DMS114 treated with DMSO at 0.1 percent for 48 hours (cell line): ENCODE data around the gene GTPBP6.
"Not testable (repeated sequence)": the region's sequence is repeated elsewhere in the genome, so short reads cannot be mapped to it uniquely, and the experiment has no call there.

Experiments
- DNase-seq: peaks from one replicate; lab custom pipeline; 2025; ENCODE audit not compliant: unreplicated experiment; lab: John Stamatoyannopoulos, UW

The GTPBP6 gene

DNA sequence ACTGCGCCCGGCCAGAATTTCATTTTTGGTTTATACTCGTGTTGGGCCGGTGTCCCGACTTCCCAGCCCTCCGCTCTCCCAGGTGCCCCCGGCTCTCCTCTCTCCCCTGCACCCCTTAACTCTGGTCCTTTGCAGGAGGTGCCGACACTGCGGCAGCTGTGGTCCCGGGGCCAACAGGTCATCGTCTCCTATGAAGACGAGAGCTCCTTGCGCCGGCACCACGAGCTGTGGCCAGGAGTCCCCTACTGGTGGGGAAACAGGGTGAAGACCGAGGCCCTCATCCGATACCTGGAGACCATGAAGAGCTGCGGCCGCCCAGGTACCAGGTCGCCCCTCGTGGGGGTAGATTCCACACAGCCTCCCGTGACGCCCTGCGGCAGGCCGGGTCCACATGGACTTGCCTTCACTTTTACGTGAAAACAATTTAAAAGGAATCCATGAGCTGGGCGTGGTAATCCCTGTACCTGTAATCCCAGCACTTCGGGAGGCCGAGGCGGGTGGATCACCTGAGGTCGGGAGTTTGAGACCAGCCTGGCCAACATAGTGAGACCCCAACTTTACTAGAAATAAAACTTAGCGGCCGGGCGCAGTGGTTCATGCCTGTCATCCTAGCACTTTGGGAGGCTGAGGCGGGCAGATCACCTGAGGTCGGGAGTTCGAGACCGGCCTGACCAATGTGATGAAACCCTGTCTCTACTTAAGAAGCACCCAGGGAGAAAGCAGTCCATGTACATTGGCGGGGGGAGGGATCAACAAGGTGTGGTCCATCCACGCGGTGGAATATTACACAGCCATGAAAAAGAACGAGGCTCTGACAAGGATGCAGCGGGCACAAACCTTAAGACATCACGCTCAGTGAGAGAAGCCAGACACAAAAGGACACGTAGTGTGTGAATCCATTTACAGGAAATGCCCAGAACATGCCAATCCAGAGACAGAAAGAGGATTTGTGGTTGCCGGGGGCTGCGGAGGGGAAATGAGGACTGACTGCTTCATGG lies 25.4 kb downstream of the GTPBP6 start:
- DNase-seq = no peak

DNA sequence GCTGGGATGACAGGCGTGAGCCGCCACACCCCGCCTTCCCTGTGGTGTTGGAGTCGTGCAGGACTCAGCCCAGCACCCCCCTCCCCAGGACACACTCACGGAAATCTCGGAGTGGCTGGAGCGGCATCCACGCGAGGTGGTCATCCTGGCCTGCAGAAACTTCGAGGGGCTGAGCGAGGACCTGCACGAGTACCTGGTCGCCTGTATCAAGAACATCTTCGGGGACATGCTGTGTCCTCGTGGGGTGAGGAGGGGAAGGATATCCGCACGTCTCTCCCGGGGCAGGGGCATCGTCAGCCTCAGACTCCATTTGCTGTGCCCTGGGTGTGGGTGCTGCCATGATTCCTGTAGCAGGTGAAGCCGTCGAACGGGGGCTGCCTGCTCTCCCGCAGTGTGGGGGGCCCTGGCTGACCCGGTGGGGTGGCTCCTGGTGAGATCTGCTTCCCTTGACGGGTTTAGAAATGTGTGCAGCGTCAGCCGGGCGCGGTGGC lies 27.1 kb downstream of the GTPBP6 start:
- DNase-seq = no peak

DNA sequence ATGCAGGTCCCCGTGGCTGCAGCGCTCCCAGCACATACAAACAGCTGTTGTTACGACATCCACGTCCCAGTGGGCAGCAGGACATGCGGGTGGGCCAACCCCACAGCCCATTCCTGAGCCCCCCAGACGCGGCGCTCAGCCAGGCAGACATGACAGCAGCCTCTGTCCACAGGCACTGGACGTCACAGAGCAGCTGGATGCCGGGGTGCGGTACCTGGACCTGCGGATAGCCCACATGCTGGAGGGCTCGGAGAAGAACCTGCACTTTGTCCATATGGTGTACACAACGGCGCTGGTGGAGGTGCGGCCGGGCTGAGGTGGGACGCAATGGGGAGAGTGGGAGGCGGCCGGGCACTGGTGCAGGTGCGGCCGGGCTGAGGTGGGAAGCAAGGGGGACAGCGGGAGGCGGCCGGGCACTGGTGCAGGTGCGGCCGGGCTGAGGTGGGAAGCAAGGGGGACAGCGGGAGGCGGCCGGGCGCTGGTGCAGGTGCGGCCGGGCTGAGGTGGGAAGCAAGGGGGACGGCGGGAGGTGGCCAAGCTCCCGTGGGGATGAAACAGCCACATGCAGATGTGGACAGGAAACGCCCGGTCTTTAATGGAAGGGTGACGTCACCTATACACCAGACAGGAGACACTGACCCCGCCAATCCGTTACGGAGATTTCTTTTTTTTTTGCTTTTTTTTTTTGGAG lies 28.0 kb downstream of the GTPBP6 start:
- no peak for DNase-seq

DNA sequence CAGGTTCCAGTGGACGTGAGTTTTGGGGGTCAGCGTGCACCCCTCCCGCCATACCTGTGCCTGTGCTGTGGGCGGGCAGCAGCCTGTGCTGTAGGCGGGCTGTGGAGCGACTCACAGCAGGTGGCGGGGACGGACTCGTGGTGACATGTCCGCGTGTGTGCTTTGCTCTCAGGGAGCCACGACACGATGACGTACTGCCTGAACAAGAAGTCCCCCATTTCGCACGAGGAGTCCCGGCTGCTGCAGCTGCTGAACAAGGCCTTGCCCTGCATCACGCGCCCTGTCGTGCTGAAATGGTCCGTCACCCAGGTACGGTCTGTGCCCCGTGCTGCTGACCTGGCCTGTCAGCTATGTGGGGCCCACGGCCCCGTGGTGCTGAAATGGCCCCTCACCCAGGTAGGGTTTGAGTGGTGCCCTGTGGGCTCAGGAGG lies 30.0 kb downstream of the GTPBP6 start:
- DNase-seq = no peak

DNA sequence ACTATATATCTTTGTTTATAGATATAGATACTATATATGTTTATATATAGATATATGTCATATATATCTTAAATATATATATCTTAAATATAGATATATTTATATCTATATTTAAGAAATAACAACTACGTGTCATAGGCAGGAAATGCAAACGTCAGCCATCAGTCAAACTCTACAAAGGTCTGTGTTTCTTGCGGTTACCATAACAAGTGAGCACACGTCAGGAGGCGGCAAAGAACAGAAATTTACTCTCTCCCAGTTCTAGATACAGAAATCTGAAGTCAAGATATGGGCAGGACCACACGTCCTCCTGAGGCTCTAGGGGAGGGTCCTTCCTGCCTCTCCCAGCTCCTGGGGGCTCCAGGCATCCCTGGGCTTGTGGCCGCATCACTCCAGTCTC lies 30.9 kb downstream of the GTPBP6 start:
- no peak for DNase-seq

DNA sequence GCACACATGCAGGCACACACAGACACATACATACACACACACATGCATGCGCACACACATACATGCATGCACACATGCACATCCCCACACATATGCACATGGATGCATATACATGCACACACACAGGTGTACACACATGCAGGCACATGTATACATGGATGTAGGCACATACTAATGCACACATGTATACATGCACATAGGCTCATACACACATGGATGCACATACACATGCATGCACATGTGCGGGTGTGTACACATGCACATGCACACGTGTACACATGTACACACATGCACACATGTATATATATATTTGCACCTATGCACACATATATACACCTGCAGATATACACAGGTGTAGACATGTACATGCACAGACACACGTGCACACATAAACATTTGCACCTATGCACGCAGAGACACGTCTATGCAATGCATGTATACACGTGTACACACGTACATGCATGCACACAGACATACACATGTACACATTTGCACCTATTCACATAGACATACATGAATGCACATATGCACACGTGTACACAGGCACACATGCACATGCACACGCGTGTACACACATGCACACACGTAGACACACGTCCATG lies 33.4 kb downstream of the GTPBP6 start:
- no peak for DNase-seq

DNA sequence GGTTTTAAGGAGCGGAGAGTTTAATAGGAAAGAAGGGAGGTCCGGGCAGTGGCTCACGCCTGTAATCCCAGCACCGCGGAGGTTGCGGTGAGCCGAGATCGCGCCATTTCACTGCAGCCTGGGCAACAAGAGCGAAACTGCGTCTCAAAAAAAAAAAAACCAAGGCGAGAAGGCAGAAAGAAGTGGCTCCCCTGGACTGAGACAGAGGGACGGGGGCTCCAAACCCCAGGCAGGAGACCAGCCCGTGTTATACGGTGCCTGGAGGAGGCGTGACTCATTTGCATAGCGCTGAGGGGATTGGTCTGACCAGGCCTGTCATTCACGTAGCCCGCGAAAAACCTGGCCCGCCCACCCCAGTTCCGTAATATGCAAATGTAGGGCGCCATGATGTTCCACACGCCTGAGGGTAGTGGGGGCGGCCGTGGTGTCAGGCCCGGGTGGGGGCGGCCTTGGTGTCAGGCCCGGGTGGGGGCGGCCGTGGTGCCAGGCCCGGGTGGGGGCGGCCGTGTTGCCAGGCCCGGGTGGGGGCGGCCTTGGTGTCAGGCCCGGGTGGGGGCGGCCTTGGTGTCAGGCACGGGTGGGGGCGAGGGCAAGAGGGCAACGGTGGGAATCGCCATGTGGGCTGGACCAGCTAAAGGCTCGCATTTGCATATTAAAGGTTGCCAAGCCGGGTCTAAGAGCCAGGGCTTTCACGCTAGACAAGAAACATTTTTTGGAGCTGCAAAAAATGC lies 35.3 kb downstream of the GTPBP6 start:
- no peak for DNase-seq

DNA sequence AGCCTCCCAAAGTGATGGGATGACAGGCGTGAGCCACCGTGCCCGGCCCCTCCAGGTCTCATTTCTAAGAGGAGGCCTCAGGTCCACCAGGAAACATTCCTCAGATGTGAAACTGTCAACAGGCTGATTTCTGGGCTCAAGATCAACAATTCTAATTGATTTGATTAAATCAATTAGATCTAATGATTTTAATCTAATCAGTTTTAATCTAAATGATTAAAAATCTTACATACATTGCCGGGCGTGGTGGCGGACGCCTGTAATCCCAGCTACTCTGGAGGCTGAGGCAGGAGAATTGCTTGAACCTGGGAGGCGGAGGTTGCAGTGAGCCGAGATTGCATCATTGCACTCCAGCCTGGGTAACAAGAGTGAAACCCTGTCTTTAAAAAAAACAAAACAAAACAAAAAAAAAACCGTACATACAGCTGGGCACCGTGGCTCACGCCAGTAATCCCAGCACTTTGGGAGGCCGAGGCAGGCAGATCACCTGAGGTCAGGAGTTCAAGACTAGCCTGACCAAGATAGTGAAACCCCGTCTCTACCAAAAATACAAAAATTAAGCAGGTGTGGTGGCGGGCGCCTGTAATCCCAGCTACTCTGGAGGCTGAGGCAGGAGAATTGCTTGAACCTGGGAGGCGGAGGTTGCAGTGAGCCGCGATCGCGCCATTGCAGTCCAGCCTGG lies 36.5 kb downstream of the GTPBP6 start:
- DNase-seq = not testable (repeated sequence)

DNA sequence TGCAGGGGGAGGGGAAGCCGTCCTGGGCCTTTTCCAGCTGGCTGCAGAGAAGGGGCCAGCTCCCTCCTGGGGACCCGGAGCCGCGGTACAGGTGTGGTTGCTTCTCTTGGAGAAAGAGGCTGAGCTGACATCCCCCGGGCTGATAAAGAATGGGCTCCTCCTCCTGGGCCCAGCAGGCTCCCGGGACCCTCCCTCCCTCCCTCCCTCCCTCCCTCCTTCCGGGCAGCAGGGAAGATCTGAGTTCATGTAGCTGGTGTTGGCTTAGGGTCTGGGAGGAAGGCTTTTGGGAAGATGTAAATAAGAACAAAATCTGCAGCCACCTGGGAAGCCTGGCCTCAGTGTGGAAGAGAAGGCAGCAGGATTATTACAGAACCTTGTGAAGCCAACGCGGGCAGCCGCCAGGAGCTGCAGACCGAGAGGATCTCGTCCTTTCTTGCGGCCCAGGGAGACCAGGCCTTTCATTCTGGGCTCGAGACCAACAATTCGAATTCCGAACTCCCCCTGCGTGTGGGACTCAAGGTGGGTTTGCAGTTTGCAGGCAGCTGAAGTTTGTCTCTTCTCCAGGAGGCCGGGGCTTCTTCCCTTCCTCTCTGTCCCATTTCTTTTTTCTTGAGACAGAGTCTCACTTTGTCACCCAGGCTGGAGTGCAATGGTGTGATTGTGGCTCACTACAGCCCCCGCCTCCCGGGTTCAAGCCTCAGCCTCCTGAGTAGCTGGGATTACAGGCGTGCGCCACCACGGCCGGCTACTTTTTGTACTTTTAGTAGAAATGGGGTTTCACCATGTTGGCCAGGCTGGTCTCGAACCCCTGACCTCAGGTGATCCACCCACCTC lies 37.2 kb downstream of the GTPBP6 start, which contains the start of gene PLCXD1:
Gene PLCXD1, plus strand, starts transcription at position 216 of the 834 bp plus-strand sequence. CDS start 2,807 bp downstream, outside the sequence.
- DNase-seq = no peak

DNA sequence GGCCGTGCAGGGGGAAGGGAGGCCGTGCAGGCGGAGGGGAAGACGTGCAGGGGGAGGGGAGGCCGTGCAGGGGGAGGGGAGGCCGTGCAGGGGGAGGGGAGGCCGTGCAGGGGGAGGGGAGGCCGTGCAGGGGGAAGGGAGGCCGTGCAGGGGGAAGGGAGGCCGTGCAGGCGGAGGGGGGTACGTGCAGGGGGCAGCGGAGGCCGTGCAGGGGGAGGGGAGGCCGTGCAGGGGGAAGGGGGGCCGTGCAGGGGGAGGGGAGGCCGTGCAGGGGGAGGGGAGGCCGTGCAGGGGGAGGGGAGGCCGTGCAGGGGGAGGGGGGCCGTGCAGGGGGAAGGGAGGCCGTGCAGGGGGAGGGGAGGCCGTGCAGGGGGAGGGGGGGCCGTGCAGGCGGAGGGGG lies 37.9 kb downstream of the GTPBP6 start:
- DNase-seq = not testable (repeated sequence)

DNA sequence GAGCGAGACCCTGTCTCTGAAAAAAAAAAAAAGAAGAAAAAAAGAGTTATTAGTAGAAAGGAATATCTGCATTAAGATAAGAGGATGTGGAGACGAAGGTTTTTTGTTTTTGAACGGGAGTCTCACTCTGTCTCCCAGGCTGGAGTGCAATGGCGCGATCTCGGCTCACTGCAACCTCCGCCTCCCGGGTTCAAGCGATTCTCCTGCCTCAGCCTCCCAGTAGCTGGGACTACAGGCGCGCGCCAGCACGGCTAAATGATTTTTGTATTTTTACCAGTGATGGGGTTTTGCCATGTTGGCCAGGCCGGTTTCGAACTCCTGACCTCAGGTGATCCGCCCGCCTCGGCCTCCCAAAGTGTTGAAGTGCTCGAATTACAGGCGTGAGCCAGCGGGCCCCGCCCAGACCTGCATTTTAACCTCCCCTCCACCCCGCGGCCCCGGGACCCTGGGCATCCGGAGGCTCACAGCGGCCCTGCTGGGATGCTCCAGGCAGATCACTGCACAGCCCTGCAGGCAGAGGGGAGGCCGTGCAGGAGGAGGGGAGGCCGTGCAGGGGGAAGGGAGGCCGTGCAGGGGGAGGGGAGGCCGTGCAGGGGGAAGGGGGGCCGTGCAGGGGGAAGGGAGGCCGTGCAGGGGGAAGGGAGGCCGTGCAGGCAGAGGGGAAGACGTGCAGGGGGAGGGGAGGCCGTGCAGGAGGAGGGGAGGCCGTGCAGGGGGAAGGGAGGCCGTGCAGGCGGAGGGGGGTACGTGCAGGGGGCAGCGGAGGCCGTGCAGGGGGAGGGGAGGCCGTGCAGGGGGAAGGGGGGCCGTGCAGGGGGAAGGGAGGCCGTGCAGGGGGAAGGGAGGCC lies 38.6 kb downstream of the GTPBP6 start:
- DNase-seq = not testable (repeated sequence)

DNA sequence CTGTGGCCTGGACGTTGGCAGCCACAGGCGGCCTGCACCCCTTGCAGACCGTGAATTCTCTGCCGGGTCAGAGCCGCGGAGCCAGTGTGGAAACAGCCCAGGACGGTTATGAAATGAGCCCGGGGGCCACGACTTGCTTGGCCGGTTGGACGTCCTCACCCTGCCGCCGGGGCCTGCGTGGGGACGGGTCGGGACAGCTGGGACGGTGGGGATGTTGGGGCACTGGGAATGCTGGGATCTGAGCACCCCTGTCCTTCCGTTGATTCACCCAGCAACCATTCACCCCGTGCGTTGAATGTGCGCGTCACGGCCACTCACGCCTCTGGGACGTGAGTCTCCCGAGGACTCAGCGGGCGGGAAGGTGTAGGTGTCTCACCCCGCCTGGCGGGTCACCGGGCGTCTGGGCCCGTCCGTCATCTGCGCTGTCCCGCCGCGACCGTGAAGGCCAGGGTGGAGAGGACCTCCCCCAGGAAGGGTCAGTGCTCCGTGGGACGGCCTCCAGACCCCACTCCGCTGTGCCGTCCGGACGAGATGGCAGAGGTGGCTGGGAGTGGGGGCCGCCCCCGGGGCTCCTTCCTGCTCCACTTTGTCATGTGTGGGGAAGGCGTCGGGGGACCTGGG lies 41.9 kb downstream of the GTPBP6 start:
- no peak for DNase-seq

DNA sequence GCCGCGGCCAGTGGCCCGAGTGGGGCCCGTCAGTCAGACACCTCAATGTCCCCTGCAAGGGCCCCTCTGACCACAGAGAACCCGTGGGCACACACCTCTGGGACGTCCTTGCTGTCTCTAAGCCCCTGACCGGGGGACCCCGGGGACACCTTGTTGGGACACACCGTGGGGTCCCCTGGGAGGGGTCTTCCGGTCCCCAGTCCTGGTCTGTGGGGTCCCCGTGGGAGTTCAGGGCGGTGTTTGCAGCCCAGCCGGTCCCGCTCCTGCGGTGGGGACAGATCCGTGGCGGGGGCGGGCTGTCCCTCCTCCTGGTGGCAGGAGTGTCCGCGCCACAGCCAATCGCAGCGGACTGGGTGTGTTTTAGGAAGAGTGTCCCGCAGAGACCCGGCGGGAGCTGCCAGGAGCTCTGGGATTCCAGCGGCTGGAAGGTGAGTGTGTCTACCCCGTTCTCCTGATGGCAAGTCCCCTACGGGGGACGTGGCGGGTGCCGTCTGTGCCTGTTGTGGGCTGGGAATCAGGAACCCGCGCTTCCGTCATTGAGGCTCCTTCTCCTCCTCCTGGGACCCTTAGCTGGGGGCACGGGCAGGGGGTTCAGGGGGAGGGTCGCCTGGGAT lies 42.5 kb downstream of the GTPBP6 start:
- DNase-seq = no peak

DNA sequence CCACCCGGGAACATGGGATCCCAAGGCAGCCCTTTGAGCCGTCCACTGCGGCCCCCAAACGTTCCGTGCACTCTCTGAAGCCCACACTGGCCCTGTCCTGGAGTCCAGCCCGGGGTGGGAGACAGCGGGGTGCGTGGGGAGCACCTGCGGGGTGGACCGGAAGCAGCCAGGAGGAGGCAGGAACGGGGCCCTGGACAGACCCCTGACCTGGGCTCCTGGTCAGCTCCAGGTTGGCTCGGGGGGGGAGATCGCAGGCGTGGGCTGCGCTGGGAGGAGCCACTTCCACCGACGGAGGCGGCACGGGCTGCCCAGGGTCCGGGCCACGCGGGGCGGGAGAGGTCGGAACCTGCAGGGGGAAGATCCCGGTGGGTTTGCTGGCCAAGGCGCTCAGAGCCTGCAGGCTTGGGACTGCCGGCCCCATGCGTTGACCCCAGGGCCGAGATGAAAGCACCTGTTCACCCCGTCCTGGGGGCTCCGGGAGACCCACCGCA lies 43.1 kb downstream of the GTPBP6 start:
- no peak for DNase-seq

DNA sequence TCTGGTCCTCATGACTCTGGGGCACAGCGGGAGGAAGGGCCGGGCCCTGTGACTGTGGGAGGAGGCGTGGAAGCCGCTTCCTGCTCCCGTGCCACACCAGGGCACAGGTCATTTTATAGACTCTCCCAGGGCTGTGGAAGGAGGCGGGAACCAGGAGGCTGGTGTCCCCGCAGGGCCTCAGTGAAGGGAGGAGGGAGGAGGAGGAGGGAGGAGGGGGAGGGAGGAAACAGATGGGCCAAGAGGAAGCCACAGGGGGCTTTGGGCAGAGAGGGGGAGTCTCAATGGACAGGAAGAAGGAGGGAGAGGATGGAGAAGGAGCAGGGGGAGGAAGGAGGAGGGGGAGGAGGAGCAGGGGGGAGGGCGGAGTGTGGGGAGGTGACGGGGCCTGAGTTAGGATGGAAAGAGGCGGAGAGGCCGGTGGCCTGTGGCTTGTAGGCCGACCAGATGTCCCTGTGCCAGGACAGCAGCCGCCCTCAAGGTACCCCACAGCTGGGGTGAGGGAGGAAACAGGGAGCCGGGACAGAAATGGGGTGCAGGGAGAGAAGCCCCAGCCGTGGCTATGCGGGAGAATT lies 43.6 kb downstream of the GTPBP6 start:
- no peak for DNase-seq

DNA sequence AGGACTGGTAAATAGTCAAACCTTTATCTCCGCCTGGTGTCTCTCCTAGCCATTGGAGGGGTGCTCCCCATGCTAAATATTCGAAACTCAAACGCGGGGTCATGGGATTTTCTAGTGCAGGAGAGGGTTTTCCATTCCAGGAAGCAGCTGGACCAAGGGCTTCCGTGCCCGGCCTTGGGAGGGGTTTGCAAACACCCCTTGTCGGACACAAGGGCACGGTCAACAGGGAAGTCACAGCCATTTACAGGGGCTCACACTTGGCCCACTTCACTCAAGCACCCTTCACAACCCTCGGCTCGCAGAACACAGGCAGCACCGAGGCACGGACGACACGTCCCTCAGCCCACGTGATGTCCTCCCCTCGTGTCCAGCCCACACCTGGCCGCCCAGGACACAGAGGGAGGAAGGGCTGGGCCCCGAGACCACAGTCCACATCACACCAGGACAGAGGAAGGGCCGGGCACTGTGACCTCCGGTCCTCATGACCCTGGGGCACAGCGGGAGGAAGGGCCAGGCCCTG lies 47.7 kb downstream of the GTPBP6 start:
- DNase-seq = no peak

DNA sequence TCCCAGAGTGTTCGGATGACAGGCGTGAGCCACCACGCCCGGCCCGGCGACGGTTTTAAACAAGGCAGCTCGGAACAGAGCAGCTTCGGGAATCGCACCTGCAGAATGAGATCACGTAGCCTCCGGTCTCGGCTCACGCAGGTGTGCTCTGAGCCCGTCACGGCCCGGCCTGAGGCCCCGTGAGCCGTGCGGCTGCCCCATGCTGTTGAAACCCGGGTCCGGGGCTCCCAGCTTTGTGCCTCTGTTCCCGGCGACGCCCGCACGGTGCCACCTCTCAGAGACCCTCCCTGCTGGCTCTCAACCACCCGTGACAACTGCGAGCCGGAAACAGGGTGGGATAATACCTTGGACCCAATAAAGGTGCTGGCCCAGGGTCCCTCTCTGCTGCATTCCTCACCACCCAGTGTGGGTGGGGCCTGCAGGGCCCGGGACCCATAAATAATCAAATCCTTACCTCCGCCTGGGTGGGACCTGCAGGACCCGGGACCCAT lies 50.8 kb downstream of the GTPBP6 start:
- no peak for DNase-seq
